Endothelial cell (in vitro differentiated cells): ENCODE measurements around the gene NUBPL. TPM values are rescaled to one million over a fixed set of nuclear protein-coding genes. Genes with fewer than 3 reads are reported as not detected.
"Not testable (repeated sequence)": the region's sequence is repeated elsewhere in the genome, so short reads cannot be mapped to it uniquely, and the experiment has no call there.

Experiments used
- DNase-seq: peaks from one replicate; pipeline ENCODE4 v3.0.0; 2021; ENCODE audit warnings: low spot score
- H3K27ac Mint-ChIP-seq: one replicate; pipeline ENCODE4 v1.8.0; 2021; ENCODE audit warnings: mixed read lengths, inconsistent platforms; ENCODE audit not compliant: unreplicated experiment
- H3K27me3 Mint-ChIP-seq: one replicate; pipeline ENCODE4 v1.8.0; 2021; ENCODE audit warnings: mild to moderate bottlenecking, moderate library complexity, mixed read lengths, inconsistent platforms; ENCODE audit not compliant: unreplicated experiment
- H3K36me3 Mint-ChIP-seq: one replicate; pipeline ENCODE4 v1.8.0; 2021; ENCODE audit warnings: mild to moderate bottlenecking, low read depth, mixed read lengths, inconsistent platforms; ENCODE audit not compliant: unreplicated experiment
- H3K4me1 Mint-ChIP-seq: one replicate; pipeline ENCODE4 v1.8.0; 2021; ENCODE audit warnings: mild to moderate bottlenecking, mixed read lengths, inconsistent platforms; ENCODE audit not compliant: unreplicated experiment
- H3K4me3 Mint-ChIP-seq: one replicate; pipeline ENCODE4 v1.8.0; 2021; ENCODE audit warnings: mild to moderate bottlenecking, mixed read lengths, inconsistent platforms; ENCODE audit not compliant: unreplicated experiment
- H3K9me3 Mint-ChIP-seq: one replicate; pipeline ENCODE4 v1.8.0; 2021; ENCODE audit warnings: mixed read lengths, inconsistent platforms; ENCODE audit not compliant: unreplicated experiment
- total RNA-seq: library from RNA; stranded (reverse); fragmentation: NEBNext Ultra II Directional; extraction: Animal tissue kit (Norgen Biotek cat#: 25700); gene quantifications from one replicate; pipeline ENCODE4 v1.2.1, GENCODE V29; 2021; ENCODE audit not compliant: unreplicated experiment
- TF ChIP-seq, protein P1 (sequence below): fragments of 200-600 bp; sonication (generic); IDR thresholded peaks from one replicate; pipeline ENCODE4 v1.5.0; 2021; ENCODE audit warnings: antibody characterized with exemption; ENCODE audit not compliant: unreplicated experiment

Gene NUBPL
- total RNA-seq, 1 donor from 2014 or later, result 11.3 TPM

DNA sequence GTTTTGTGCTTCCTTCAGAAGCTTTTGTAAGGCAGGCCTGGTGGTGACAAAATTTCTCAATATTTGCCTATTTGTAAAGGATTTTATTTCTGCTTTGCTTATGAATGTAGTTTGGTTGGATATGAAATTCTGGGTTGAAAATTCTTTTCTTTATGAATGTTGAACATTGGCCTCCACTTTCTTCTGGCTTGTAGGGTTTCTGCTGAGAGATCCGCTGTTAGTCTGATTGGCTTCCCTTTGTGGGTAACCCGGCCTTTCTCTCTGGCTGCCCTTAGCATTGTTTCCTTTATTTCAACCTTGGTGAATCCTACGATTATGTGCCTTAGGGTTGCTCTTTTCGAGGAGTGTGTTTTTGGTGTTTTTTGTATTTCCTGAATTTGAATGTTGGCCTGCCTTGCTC lies 58.2 kb downstream of the NUBPL start:
- H3K36me3 Mint-ChIP-seq, result peaks cover 31% of the 10 kb centered on the region
- no peak for DNase-seq
- no peaks in the 10 kb centered on the region for H3K4me1 Mint-ChIP-seq
- TF ChIP-seq, protein P1, sequence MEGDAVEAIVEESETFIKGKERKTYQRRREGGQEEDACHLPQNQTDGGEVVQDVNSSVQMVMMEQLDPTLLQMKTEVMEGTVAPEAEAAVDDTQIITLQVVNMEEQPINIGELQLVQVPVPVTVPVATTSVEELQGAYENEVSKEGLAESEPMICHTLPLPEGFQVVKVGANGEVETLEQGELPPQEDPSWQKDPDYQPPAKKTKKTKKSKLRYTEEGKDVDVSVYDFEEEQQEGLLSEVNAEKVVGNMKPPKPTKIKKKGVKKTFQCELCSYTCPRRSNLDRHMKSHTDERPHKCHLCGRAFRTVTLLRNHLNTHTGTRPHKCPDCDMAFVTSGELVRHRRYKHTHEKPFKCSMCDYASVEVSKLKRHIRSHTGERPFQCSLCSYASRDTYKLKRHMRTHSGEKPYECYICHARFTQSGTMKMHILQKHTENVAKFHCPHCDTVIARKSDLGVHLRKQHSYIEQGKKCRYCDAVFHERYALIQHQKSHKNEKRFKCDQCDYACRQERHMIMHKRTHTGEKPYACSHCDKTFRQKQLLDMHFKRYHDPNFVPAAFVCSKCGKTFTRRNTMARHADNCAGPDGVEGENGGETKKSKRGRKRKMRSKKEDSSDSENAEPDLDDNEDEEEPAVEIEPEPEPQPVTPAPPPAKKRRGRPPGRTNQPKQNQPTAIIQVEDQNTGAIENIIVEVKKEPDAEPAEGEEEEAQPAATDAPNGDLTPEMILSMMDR, result no peak
- no peak overlapping the region for H3K4me3 Mint-ChIP-seq
- H3K27me3 Mint-ChIP-seq, result peaks cover 8% of the 10 kb centered on the region
- H3K27ac Mint-ChIP-seq, result no peak overlapping the region
- peaks cover 24% of the 10 kb centered on the region for H3K9me3 Mint-ChIP-seq

DNA sequence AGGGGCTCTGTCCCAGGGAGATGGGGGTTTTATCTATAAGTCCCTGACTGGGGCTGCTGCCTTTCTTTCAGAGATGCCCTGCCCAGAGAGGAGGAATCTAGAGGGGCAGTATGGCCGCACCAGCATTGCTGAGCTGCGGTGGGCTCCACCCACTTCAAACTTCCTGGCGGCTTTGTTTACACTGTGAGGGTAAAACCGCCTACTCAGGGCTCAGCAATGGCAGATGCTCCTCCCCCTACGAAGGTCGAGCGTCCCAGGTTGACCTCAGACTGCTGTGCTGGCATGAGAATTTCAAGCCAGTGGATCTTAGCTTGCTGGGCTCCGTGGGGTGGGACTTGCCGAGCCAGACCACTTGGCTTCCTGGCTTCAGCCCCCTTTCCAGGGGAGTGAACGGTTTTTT lies 59.7 kb downstream of the NUBPL start:
- H3K27me3 Mint-ChIP-seq, H3K4me1 Mint-ChIP-seq, H3K4me3 Mint-ChIP-seq, DNase-seq, H3K27ac Mint-ChIP-seq: not testable (repeated sequence)
- peaks cover 27% of the 10 kb centered on the region for H3K36me3 Mint-ChIP-seq
- peaks cover 24% of the 10 kb centered on the region for H3K9me3 Mint-ChIP-seq

DNA sequence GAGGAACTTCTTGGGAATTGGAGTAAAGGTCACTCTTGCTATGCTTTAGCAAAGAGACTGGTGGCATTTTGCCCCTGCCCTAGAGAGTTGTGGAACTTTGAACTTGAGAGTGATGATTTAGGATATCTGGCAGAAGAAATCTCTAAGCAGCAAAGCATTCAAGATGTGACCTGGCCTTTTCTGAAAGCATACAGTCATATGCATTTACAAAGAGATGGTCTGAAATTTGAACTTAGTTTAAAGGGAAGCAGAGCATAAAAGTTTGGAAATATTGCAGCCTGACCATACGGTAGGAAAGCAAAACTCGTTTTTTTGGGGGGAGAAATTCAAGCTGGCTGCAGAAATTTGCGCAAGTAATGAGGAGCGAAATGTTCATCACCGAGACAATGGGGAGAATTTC lies 60.9 kb downstream of the NUBPL start:
- Mint-ChIP-seq H3K36me3 (peaks cover 27% of the 10 kb centered on the region), H3K27ac (no peak overlapping the region), H3K27me3 (peaks cover 7% of the 10 kb centered on the region), H3K4me3 (peak overlapping the region; percentile 59), H3K9me3 (peaks cover 24% of the 10 kb centered on the region), H3K4me1 (no peaks in the 10 kb centered on the region)
- DNase-seq, result no peak
- TF ChIP-seq, protein P1, result no peak

DNA sequence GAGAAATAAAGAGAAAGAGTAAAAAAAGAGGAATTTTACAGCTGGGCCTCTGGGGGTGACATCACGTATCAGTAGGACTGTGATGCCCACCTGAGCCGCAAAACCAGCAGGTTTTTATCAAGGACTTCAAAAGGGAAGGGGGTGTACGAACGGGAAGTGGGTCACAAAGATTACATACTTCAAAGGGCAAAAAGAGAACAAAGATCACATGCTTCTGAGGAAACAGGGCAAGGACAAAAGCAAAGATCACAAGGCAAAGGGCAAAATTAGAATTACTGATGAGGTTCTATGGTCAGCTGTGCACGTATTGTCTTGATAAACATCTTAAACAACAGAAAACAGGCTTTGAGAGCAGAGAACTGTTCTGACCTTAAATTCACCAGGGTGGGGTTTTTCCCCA lies 91.7 kb downstream of the NUBPL start:
- not testable (repeated sequence) for H3K9me3 Mint-ChIP-seq, H3K4me1 Mint-ChIP-seq, DNase-seq, H3K27me3 Mint-ChIP-seq, H3K27ac Mint-ChIP-seq
- Mint-ChIP-seq H3K4me3 (peak overlapping the region; percentile 56), H3K36me3 (peaks cover 21% of the 10 kb centered on the region)

DNA sequence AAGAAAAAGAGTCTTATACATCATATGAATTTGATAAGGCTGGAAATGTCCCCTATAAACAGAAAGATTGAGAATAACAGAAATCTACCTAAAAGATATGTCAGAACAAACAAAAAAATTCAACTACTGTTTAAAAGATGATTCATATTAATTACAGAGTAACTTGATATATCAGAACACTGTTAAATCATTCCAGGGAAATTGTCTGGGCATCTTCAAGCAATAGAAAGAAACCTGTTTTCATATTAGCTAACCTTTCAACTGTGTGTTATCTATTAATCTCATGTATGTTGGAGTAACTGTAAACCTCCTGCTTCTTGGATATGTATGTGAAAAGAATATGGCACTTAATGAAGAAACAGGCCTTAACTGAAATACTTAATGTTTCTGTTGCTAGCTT lies 96.7 kb downstream of the NUBPL start:
- Mint-ChIP-seq H3K4me3 (no peak overlapping the region), H3K4me1 (no peaks in the 10 kb centered on the region), H3K27me3 (no peaks in the 10 kb centered on the region), H3K27ac (no peak overlapping the region), H3K9me3 (peaks cover 1% of the 10 kb centered on the region), H3K36me3 (peaks cover 9% of the 10 kb centered on the region)
- no peak for DNase-seq
- TF ChIP-seq, protein P1, result no peak

GRCh38 chr14:31659278-31659677 lies 98.1 kb downstream of the NUBPL start:
- no peak overlapping the region for H3K27ac Mint-ChIP-seq
- H3K36me3 Mint-ChIP-seq, result no peaks in the 10 kb centered on the region
- no peak overlapping the region for H3K4me3 Mint-ChIP-seq
- TF ChIP-seq, protein P1, result no peak
- H3K4me1 Mint-ChIP-seq, result peaks cover 4% of the 10 kb centered on the region
- no peak for DNase-seq
- no peaks in the 10 kb centered on the region for H3K27me3 Mint-ChIP-seq
- H3K9me3 Mint-ChIP-seq, result no peaks in the 10 kb centered on the region
